GM21529 (cell line): Measurements from ENCODE around the gene ADGRV1.

Source experiments
- ATAC-seq: cut with Tn5 transposase; IDR thresholded peaks from one replicate; pipeline ENCODE4 v1.9.1; 2021; ENCODE audit not compliant: unreplicated experiment

ADGRV1 gene

DNA sequence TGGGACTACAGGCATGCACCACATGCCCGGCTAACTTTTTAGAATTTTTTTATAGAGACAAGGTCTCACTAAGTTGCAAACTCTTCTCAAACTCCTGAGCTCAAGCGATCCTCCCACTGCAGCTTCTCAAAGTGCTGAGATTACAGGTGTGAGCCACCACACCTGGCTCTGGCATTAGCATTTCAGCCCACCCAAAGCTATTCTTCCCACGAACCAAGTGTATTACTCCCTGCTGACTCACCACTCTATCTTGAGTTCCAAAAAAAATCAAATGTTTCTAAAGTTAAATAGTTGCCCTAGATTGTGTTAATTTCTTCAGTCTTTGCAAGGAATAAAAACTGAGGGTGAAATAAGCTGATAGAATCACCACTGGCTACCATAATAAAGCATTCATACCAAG lies 619.0 kb downstream of the ADGRV1 start:
- no peak for ATAC-seq

DNA sequence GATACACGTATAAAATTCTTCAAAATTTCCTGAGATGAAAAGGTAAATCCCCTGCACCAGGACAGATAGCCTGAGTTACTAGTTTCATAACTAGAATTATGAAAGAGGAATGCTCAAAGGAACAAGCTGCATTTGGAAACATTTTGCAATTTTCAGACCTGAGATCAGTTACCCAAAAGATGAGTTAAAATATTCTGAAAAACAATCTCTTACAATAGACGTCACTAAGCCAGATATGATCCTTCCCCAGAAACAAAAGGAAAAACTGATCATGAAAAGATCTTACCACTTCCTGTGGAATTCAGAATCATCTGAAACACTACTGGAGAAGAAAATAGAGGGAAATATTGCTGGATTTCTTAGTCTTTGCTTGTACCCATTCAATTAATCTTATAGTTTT lies 619.9 kb downstream of the ADGRV1 start:
- no peak for ATAC-seq

DNA sequence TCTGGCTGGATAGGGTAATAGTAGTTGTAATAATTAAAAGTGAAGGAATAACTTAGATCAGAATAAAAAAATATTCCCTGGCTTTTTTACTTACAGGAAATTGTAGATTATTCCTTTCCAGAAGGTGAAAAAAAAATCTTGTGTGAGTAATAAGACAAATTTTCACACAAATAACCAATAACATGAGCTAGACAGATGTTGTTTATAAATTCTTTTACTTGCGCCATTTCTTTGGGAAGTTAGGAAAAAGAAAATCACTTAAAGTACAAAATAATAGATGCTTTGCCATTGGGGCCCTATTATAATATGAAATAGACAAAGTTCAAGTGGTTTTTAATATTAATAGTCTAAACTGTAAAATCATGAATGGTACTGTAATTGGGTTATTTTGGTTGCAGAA lies 620.4 kb downstream of the ADGRV1 start:
- ATAC-seq: no peak

DNA sequence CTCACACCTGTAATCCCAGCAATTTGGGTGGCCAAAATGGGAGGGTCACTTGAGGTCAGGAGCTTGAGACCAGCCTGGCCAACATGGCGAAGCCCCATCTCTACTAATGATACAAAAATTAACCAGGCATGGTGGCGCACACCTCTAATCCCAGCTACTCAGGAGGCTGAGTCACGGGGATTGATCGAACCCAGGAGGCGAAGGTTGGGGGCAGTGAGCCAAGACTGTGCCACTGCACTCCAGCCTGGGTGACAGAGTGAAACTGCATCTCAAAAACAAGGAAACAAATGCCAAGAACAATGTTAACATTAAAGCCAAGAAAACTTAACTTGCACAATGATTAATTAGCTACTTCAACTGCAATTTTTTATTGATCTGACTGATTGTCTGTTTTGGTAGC lies 621.9 kb downstream of the ADGRV1 start:
- ATAC-seq: no peak

- peak; percentile 88 for ATAC-seq
These were observed 624.2 kb downstream of the ADGRV1 start for GRCh38 chr5:91182763-91183162.

DNA sequence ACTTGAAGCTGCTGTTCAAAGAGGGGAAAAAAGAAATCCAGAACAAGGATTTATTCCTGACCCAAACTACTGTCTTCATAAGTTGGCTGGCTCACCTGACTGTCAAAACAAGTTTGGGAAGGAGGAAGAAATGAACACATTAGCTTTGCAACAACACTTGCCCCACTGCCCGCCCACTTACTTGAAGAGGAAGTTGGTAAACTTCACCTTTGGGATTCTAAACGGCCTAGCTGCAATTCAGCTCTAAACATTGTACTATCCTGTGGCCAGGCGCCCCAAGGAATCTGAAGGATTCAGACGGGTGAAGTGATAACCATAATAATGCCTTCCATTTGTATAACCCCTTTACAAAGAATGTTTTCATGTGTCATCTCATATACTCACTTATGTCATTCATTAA lies 625.1 kb downstream of the ADGRV1 start:
- no peak for ATAC-seq

- ATAC-seq: no peak
These were observed 627.5 kb downstream of the ADGRV1 start for GRCh38 chr5:91186101-91186500.

GRCh38 chr5:91187032-91187431 lies 628.4 kb downstream of the ADGRV1 start:
- no peak for ATAC-seq

DNA sequence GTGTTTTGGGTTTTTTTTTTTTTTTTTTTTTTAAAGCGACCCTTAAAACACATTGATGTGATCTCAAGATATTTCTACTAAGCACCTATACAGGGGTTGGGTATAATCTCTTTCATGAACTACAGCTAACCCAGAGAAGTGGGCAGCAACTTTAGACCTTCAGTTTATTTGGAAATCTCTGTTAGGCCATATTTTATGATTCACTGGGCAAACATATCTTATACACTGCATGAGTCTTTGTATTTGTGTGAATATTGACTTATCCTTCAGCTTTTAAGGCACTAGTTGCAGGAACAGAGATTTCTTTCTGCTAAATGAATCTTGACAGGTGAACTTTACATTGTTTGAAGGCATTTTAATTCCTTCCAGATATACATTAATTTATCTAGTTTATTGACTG lies 630.2 kb downstream of the ADGRV1 start:
- no peak for ATAC-seq

DNA sequence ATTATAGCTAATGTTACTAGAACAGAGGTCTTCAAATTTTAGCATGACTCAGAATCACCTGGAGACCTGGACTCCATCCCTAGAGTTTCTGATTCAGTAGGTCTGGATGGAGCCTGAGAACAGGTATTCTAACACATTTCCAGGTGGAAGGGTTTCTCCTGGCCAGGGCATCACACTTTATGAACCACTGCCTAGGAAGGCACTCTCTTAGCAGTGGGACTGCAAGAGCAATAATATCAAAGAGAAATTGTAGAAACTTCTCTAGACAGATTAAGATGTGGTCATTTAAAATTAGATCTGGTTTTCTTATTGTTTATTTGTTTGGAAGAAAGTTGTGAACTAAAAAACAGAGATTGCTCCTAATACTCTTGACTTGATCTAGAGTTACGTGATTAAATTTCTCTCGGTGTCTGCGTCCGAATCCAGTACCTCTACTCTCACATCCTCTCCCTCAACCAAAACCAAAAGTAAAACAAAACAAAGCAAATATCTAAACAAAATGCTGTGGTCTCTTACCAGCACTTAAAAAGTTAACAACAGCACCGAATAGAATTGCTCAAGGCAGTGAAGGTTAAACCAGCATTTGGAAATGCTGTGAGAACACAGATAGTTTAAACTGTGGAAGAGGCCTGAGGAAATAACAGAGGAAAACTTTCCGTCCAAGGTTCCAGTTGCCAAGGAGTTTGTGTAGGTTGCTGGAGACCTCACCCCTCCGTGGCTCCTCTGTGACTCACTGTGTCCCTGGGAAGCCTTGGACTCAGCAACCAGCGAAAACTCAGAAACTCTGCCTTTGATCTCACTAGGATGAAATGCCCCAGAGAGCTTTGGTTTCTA lies 631.1 kb downstream of the ADGRV1 start:
- ATAC-seq: peak; percentile 68

DNA sequence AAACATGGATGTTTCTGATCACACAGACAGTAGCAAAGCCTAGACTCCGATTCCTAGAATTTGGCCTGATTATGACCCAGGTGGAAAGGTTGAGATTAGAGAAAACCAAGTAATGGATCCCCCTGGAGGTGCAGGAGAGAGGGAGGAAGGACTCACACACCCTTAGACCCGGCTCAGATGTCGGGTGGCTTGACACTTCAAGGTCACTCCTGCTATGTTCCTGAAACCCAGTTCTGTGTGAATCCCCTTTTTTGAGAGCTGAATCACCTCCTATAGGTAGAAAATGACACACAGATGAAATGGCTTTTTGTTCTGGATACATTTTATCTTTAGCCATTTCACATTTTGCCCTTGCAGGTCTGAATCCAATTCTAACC lies 631.7 kb downstream of the ADGRV1 start:
- ATAC-seq: peak; percentile 19

- ATAC-seq: no peak
These were observed 636.3 kb downstream of the ADGRV1 start for GRCh38 chr5:91194824-91195381.

DNA sequence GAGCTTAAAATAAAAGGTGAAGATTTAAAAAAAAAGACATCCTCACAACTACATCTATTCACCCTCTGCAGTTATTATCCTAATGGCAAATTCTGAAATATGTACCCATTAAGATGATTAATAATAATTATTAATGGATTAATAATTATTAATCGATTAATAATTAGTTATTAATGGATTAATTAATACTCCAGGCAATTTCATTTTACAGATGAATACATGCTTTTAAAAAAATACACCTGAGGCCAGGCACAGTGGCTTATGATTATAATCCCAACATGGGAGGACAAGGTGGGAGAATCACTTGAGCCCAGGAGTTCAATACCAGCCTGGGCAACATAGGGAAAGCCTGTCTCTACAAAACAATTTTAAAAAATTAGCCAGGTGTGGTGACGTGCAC lies 642.1 kb downstream of the ADGRV1 start:
- no peak for ATAC-seq

GRCh38 chr5:91206103-91206502 lies 647.5 kb downstream of the ADGRV1 start:
- no peak for ATAC-seq

DNA sequence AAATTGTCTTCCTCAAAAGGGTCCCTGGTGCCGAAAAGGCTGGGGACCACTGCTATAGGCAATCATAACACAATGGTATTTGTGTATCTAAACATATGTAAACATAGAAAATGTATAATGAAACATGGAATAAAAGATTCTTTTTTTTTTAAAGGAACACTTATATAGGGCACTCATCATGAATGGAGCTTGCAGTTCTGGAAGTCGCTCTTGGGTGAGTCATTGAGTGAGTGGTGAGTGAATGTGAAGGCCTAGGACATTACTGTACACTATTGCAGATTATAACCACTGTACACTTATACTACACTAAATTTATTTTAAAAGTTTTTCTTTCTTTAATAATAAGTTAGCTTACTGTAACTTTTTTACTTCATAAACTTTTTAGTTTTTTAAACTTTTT lies 648.1 kb downstream of the ADGRV1 start:
- ATAC-seq: no peak

- no peak for ATAC-seq
These were observed 648.7 kb downstream of the ADGRV1 start for GRCh38 chr5:91207248-91207647.

GRCh38 chr5:91211997-91212713 lies 653.6 kb downstream of the ADGRV1 start:
- no peak for ATAC-seq

- ATAC-seq: no peak
These were observed 654.1 kb downstream of the ADGRV1 start for GRCh38 chr5:91212714-91213092.
